Measurements from ENCODE around the gene PLEKHA7. TPM values are rescaled to one million over a fixed set of nuclear protein-coding genes. Genes with fewer than 3 reads are reported as not detected.

The PLEKHA7 gene
- total RNA-seq, 4 donors from 2014 or later: 16.9 to 35.1 (median 24.1) TPM

GRCh38 chr11:16976379-16976778 lies 37.8 kb downstream of the PLEKHA7 start:
- intact Hi-C loops (cut with DNase I; ENCODE audit: low total_unique reads): no loop called here
- DNase-seq (ENCODE audit: low spot score in 2 of 2): no peak
- WGBS, 2 donors: 72 to 74% methylated on average over 5 of the region's 5 CpGs
- TF ChIP-seq POLR2A (IDR thresholded peaks at IDR 0.05) (no peak), CTCF (IDR thresholded peaks at IDR 0.05) (no peak)
- H3K4me3 ChIP-seq (ENCODE audit: low read depth, poor library complexity, severe bottlenecking): no peak overlapping the region

- intact Hi-C loops (cut with DNase I; ENCODE audit: low total_unique reads): no loop called here
- H3K4me3 ChIP-seq (ENCODE audit: low read depth, poor library complexity, severe bottlenecking): no peak overlapping the region
- no peak for DNase-seq (ENCODE audit: low spot score in 2 of 2)
- 87 to 100% methylated on average over 1 of the region's 1 CpG for WGBS, 2 donors
- TF ChIP-seq POLR2A (IDR thresholded peaks at IDR 0.05) (no peak), CTCF (IDR thresholded peaks at IDR 0.05) (no peak)
These were observed 38.3 kb downstream of the PLEKHA7 start for GRCh38 chr11:16975906-16976305.

GRCh38 chr11:16973338-16973964 lies 40.8 kb downstream of the PLEKHA7 start:
- WGBS, 2 donors: 77 to 79% methylated on average over 3 of the region's 3 CpGs
- no peak overlapping the region for H3K4me3 ChIP-seq (ENCODE audit: low read depth, poor library complexity, severe bottlenecking)
- TF ChIP-seq POLR2A (IDR thresholded peaks at IDR 0.05) (no peak), CTCF (IDR thresholded peaks at IDR 0.05) (no peak)
- DNase-seq (ENCODE audit: low spot score in 2 of 2): no peak
- intact Hi-C loops (cut with DNase I; ENCODE audit: low total_unique reads): no loop called here

GRCh38 chr11:16969010-16969999 lies 44.9 kb downstream of the PLEKHA7 start:
- TF ChIP-seq POLR2A (IDR thresholded peaks at IDR 0.05) (no peak), CTCF (IDR thresholded peaks at IDR 0.05) (no peak)
- 67 to 72% methylated on average over 5 of the region's 5 CpGs for WGBS, 2 donors
- intact Hi-C loops (cut with DNase I; ENCODE audit: low total_unique reads): no loop called here
- no peak for DNase-seq (ENCODE audit: low spot score in 2 of 2)
- no peak overlapping the region for H3K4me3 ChIP-seq (ENCODE audit: low read depth, poor library complexity, severe bottlenecking)

GRCh38 chr11:16968196-16968595 lies 46.0 kb downstream of the PLEKHA7 start:
- WGBS, 2 donors: 73 to 83% methylated on average over 2 of the region's 2 CpGs
- DNase-seq (ENCODE audit: low spot score in 2 of 2): no peak

More at GRCh38 chr11:16968196-16968595, 46.0 kb downstream of the PLEKHA7 start:
- intact Hi-C loops (cut with DNase I; ENCODE audit: low total_unique reads): no loop called here
- no peak for TF ChIP-seq POLR2A (IDR thresholded peaks at IDR 0.05)
- no peak for TF ChIP-seq CTCF (IDR thresholded peaks at IDR 0.05)
- no peak overlapping the region for H3K4me3 ChIP-seq (ENCODE audit: low read depth, poor library complexity, severe bottlenecking)
